HEK293 (cell line): ENCODE measurements around the gene PRR19.

Source experiments
- AEBP2 ChIP-seq: fragments of 450-650 bp; formaldehyde crosslinking; IDR thresholded peaks from 2 replicates; pipeline ENCODE4 v1.5.1; 2016; ENCODE audit warnings: missing biosample characterization, missing genetic modification characterization, borderline replicate concordance
- FEZF1 ChIP-seq: fragments of 450-650 bp; formaldehyde crosslinking; IDR thresholded peaks from 2 replicates; pipeline ENCODE4 v1.5.1; 2016; ENCODE audit warnings: missing biosample characterization, missing genetic modification characterization
- KLF10 ChIP-seq: fragments of 450-650 bp; IDR thresholded peaks from 2 replicates; pipeline ENCODE4 v1.5.1; 2018; ENCODE audit warnings: missing biosample characterization, mild to moderate bottlenecking, missing genetic modification characterization
- OVOL3 ChIP-seq: fragments of 450-650 bp; formaldehyde crosslinking; IDR thresholded peaks from 2 replicates; pipeline ENCODE4 v1.5.1; 2016; ENCODE audit warnings: missing biosample characterization, missing genetic modification characterization
- SALL2 ChIP-seq: fragments of 450-650 bp; formaldehyde crosslinking; IDR thresholded peaks from 2 replicates; pipeline ENCODE4 v1.5.0; 2017; ENCODE audit warnings: missing biosample characterization, mild to moderate bottlenecking, missing genetic modification characterization, borderline replicate concordance
- ZBTB11 ChIP-seq: fragments of 450-650 bp; formaldehyde crosslinking; conservative IDR thresholded peaks from 2 replicates; pipeline ENCODE4 v1.5.1; 2016; ENCODE audit warnings: low read depth, missing biosample characterization, missing genetic modification characterization
- ZNF114 ChIP-seq: fragments of 450-650 bp; formaldehyde crosslinking; IDR thresholded peaks from 2 replicates; pipeline ENCODE4 v1.5.0; 2017; ENCODE audit warnings: missing biosample characterization, missing genetic modification characterization
- ZNF184 ChIP-seq: fragments of 450-650 bp; IDR thresholded peaks from 2 replicates; pipeline ENCODE4 v1.5.1; 2018; ENCODE audit warnings: missing biosample characterization, mild to moderate bottlenecking, missing genetic modification characterization
- ZNF2 ChIP-seq: fragments of 450-650 bp; formaldehyde crosslinking; IDR thresholded peaks from 2 replicates; pipeline ENCODE4 v1.5.1; 2016; ENCODE audit warnings: missing biosample characterization, missing genetic modification characterization
- ZNF24 ChIP-seq: fragments of 450-650 bp; formaldehyde crosslinking; IDR thresholded peaks from 2 replicates; pipeline ENCODE4 v1.5.1; 2016; ENCODE audit warnings: missing biosample characterization, missing genetic modification characterization
- ZNF266 ChIP-seq: fragments of 450-650 bp; formaldehyde crosslinking; IDR thresholded peaks from 2 replicates; pipeline ENCODE4 v1.5.1; 2016; ENCODE audit warnings: missing biosample characterization, missing genetic modification characterization, low read depth
- ZNF280C ChIP-seq: fragments of 450-650 bp; formaldehyde crosslinking; IDR thresholded peaks from 2 replicates; pipeline ENCODE4 v1.5.1; 2016; ENCODE audit warnings: missing biosample characterization, missing genetic modification characterization
- ZNF335 ChIP-seq: fragments of 450-650 bp; formaldehyde crosslinking; conservative IDR thresholded peaks from 2 replicates; pipeline ENCODE4 v1.5.1; 2016; ENCODE audit warnings: missing biosample characterization, missing genetic modification characterization
- ZNF366 ChIP-seq: fragments of 450-650 bp; formaldehyde crosslinking; conservative IDR thresholded peaks from 2 replicates; pipeline ENCODE4 v1.5.1; 2016; ENCODE audit warnings: missing biosample characterization, missing genetic modification characterization
- ZNF391 ChIP-seq: fragments of 450-650 bp; formaldehyde crosslinking; IDR thresholded peaks from 2 replicates; pipeline ENCODE4 v1.5.1; 2016; ENCODE audit warnings: low read depth, missing biosample characterization, missing genetic modification characterization, borderline replicate concordance
- ZNF629 ChIP-seq: fragments of 450-650 bp; formaldehyde crosslinking; IDR thresholded peaks from 2 replicates; pipeline ENCODE4 v1.5.1; 2017; ENCODE audit warnings: missing biosample characterization, missing genetic modification characterization
- ZNF660 ChIP-seq: fragments of 450-650 bp; IDR thresholded peaks from 2 replicates; pipeline ENCODE4 v1.5.1; 2018; ENCODE audit warnings: missing biosample characterization, mild to moderate bottlenecking, missing genetic modification characterization
- TF ChIP-seq, protein P1 (sequence below): fragments of 450-650 bp; formaldehyde crosslinking; IDR thresholded peaks from 2 replicates; pipeline ENCODE4 v1.5.1; 2017; ENCODE audit warnings: missing biosample characterization, missing genetic modification characterization
- TF ChIP-seq, protein P2 (sequence below): fragments of 450-650 bp; formaldehyde crosslinking; IDR thresholded peaks from 2 replicates; pipeline ENCODE4 v1.5.1; 2016; ENCODE audit warnings: missing biosample characterization, missing genetic modification characterization
- TF ChIP-seq, protein P3 (sequence below): fragments of 450-650 bp; formaldehyde crosslinking; IDR thresholded peaks from 2 replicates; pipeline ENCODE4 v1.5.1; 2016; ENCODE audit warnings: missing biosample characterization, missing genetic modification characterization
- TF ChIP-seq, protein P4 (sequence below): fragments of 450-650 bp; formaldehyde crosslinking; IDR thresholded peaks from 2 replicates; pipeline ENCODE4 v1.5.1; 2016; ENCODE audit warnings: missing biosample characterization, missing genetic modification characterization

Gene PRR19

GRCh38 chr19:42253245-42254088 lies 48.5 kb upstream of the PRR19 start (continued):
- TF ChIP-seq ZNF391: no peak
- no peak for TF ChIP-seq ZNF184 (tag by site-specific recombination)
- TF ChIP-seq, protein P1, sequence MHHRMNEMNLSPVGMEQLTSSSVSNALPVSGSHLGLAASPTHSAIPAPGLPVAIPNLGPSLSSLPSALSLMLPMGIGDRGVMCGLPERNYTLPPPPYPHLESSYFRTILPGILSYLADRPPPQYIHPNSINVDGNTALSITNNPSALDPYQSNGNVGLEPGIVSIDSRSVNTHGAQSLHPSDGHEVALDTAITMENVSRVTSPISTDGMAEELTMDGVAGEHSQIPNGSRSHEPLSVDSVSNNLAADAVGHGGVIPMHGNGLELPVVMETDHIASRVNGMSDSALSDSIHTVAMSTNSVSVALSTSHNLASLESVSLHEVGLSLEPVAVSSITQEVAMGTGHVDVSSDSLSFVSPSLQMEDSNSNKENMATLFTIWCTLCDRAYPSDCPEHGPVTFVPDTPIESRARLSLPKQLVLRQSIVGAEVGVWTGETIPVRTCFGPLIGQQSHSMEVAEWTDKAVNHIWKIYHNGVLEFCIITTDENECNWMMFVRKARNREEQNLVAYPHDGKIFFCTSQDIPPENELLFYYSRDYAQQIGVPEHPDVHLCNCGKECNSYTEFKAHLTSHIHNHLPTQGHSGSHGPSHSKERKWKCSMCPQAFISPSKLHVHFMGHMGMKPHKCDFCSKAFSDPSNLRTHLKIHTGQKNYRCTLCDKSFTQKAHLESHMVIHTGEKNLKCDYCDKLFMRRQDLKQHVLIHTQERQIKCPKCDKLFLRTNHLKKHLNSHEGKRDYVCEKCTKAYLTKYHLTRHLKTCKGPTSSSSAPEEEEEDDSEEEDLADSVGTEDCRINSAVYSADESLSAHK: 0 out of 2 replicates have a peak, but pooled peaks have one; percentile 16
- TF ChIP-seq, protein P2, sequence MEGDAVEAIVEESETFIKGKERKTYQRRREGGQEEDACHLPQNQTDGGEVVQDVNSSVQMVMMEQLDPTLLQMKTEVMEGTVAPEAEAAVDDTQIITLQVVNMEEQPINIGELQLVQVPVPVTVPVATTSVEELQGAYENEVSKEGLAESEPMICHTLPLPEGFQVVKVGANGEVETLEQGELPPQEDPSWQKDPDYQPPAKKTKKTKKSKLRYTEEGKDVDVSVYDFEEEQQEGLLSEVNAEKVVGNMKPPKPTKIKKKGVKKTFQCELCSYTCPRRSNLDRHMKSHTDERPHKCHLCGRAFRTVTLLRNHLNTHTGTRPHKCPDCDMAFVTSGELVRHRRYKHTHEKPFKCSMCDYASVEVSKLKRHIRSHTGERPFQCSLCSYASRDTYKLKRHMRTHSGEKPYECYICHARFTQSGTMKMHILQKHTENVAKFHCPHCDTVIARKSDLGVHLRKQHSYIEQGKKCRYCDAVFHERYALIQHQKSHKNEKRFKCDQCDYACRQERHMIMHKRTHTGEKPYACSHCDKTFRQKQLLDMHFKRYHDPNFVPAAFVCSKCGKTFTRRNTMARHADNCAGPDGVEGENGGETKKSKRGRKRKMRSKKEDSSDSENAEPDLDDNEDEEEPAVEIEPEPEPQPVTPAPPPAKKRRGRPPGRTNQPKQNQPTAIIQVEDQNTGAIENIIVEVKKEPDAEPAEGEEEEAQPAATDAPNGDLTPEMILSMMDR (tag by site-specific recombination): no peak
- TF ChIP-seq OVOL3 (tag by site-specific recombination): no peak
- TF ChIP-seq, protein P3, sequence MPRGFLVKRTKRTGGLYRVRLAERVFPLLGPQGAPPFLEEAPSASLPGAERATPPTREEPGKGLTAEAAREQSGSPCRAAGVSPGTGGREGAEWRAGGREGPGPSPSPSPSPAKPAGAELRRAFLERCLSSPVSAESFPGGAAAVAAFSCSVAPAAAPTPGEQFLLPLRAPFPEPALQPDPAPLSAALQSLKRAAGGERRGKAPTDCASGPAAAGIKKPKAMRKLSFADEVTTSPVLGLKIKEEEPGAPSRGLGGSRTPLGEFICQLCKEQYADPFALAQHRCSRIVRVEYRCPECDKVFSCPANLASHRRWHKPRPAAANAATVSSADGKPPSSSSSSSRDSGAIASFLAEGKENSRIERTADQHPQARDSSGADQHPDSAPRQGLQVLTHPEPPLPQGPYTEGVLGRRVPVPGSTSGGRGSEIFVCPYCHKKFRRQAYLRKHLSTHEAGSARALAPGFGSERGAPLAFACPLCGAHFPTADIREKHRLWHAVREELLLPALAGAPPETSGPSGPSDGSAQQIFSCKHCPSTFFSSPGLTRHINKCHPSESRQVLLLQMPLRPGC: 0 out of 2 replicates have a peak, but pooled peaks have one; percentile 24
- TF ChIP-seq ZNF2 (tag by site-specific recombination): no peak
- TF ChIP-seq FEZF1 (tag by site-specific recombination): peak; percentile 9; the same call in 1 of the 2 replicates
- no peak; the same call in 1 of the 2 replicates for TF ChIP-seq ZNF629 (tag by site-specific recombination)
- peak; percentile 64 for TF ChIP-seq ZBTB11
- TF ChIP-seq ZNF280C (tag by site-specific recombination): no peak
- TF ChIP-seq AEBP2 (tag by site-specific recombination): no peak
- TF ChIP-seq ZNF114: no peak
- peak; percentile 86 for TF ChIP-seq ZNF335 (tag by site-specific recombination)
- TF ChIP-seq ZNF24 (tag by site-specific recombination): peak; percentile 81
- TF ChIP-seq KLF10: peak; percentile 91
- TF ChIP-seq, protein P4, sequence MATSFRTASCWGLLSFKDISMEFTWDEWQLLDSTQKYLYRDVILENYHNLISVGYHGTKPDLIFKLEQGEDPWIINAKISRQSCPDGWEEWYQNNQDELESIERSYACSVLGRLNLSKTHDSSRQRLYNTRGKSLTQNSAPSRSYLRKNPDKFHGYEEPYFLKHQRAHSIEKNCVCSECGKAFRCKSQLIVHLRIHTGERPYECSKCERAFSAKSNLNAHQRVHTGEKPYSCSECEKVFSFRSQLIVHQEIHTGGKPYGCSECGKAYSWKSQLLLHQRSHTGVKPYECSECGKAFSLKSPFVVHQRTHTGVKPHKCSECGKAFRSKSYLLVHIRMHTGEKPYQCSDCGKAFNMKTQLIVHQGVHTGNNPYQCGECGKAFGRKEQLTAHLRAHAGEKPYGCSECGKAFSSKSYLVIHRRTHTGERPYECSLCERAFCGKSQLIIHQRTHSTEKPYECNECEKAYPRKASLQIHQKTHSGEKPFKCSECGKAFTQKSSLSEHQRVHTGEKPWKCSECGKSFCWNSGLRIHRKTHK (tag by site-specific recombination): no peak
- TF ChIP-seq SALL2 (tag by site-specific recombination): no peak
- TF ChIP-seq ZNF266 (tag by site-specific recombination): no peak
- TF ChIP-seq ZNF366: peak; percentile 87
- TF ChIP-seq ZNF660: no peak
